HG03066 (cell line): ENCODE measurements around the gene PKHD1.

Experiments
- ATAC-seq: cut with Tn5 transposase; IDR thresholded peaks from one replicate; pipeline ENCODE4 v1.9.1; 2021; ENCODE audit warnings: low read depth; ENCODE audit not compliant: unreplicated experiment

Gene PKHD1

DNA sequence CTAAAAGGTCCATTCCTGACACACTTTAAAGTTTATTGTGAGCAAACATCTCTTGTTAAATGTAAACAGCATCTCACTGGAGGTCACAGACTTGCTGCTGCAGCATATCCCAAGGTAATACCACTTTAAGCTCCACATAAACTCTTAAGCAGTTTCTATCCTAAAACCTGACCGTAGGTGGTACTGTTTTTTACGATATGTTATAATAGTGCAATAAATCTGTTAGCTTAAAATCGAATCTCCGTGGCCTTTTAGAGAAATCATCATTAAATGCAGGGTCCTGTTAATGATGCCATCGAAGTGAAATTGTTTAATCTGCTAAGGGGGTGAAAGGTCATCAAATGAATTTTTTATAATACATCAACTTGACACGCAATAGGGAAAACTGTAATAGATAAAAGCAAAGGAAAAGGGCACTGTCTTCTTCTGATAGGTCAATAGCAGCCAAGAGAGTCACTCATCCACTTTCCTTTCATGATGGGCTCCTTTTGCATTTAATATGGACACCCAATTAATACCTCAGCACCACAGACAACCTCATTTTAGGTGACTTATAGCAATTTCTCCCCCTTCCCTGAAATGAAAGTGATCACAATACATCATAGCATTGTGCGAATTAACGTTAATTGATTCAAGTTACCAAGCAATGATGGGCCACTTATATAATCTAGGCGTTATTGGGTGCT is 436.1 kb downstream of the PKHD1 start:
- ATAC-seq, result no peak

DNA sequence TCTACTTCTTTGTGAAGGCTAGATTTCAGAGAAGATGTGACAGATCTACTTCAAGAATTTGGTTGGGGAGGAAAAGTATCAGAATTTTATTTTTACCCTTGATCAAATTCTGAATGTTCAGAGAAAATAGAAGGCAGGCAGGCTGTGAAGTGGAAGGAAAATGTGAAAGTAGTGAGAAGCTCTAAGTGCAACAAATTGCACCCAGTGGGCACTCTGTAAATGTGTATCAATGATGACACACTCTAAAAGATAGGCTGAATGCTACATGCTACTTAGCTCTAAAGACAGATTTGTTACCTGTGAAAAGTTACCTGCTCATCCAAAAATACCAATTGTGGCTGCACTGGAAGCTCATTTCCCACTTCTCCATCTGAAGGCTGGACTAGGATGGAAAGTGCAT is 438.6 kb downstream of the PKHD1 start:
- no peak for ATAC-seq

DNA sequence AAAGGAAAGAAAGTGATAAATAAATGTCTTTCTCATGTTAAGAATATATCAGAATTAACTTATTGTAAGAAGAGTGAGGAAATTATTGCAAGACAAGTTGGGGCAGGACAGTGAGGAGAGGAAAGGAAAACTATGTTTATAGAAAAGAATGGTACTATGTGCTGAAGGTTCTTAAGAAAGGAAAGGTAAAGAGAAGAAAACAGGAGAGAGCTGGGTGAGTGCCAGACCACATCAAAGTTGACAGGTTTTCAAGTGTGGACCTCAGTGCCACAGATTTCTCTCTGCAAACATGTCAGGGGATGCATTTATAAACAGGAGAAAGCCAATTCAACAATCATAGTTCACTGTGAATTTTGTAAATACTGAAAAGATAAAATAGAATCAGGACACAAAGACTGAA is 439.2 kb downstream of the PKHD1 start:
- ATAC-seq, result no peak

DNA sequence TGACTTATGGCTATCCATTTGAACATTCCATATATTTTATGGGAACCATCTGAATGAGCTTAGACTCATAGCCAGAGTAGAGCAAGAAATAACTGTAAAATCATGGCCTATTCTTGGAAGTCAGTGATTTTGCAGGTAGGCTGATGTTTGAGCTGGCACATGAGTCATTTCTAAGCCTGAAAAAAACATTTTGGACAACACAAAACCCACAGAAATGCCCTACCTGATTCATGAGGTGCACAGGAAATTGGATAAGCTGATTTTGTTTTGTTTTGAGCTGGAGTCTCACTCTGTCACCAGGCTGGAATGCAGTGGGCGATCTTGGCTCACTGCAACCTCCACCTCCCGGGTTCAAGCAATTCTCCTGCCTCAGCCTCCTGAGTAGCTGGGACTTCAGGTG is 443.0 kb downstream of the PKHD1 start:
- ATAC-seq, result no peak

DNA sequence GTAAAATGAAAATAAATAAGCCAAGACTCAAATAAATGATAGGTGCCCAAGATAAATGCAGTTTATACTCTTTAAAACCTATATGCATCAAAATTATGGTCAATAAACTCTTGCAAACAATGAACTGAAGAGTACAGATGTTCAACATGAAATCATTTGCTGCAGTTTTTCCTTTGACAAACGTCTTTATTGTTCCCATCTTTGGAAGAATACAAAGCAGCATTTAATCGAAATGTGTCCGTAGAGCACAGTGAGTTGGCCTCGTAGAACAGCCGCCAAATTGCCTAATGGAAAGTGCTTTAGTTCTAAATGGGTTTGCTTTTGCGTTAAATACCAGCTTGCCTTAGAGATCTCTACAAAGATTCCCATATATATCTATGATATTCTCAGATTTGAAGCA is 447.4 kb downstream of the PKHD1 start:
- ATAC-seq, result no peak

DNA sequence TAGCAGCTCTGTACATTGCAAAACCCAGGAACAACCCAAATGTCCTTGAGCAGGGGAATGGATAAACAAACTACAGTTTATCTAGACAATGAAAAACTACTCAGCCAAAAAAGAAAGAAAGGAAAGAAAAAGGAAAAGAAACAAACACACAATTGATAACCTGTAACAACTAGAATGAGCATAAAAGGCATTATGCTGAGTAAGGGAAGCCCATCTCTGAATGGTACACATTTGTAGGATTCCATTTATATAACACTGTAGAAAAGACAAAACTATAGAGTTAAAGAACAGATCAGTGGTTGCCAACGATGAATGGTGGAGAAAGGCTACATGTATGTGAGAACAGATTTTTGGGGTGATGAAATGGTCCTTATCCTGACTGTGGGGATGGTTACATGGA is 454.0 kb downstream of the PKHD1 start:
- ATAC-seq, result no peak

DNA sequence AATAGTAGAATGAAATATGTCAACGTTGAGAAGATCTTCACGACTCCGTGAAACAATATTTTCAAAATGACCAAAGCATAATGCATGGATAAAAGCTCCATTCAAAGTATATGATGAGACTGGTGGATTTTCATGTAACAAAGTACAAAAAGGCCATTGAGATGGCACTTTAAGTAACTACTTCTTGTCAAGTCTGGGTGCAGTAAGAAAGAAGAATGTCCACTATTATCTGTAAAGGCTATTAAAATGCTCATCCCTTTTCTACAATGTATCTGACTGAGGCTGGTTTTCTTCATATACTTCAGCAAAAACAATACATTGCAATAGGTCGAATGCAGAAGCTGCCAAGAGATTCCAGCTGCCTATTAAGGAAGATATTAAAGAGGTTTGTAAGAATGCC is 457.4 kb downstream of the PKHD1 start:
- ATAC-seq, result no peak

DNA sequence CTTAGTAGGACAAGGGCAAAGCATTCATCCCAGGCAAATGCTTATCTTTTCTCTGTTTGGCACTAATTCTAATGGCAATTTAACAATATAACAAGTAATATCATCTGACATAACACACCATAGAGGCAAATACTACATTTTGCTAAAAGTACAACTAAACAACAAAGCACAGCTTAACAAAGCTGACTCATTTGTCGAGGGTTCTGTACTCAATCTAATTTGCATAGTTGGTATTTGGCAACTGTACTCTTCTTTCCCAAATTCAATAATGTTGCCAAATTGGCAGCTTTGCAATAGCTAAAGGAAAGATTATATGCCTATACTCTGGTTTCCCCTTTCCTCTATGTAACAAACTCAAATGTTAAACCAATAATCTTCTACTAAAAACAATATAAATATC is 461.0 kb downstream of the PKHD1 start:
- ATAC-seq, result no peak

DNA sequence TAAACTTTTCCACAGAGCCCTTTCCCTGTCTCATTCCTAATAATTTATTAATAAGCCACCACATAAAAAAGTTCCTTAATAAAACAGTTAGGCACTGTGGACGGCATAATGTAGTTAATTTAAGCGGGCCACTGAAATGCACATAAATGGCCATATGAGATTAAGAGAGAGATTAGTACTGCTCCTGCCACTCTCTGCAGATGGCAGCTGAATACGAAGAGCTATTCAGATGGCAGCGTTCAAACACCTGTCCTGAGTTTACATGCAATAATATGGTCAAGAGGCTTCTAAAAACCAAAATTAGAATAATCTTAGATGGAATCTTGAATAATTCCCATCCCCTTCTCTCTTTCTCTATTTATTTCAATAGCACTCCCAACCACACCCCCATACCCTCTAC is 461.8 kb downstream of the PKHD1 start:
- ATAC-seq, result no peak

DNA sequence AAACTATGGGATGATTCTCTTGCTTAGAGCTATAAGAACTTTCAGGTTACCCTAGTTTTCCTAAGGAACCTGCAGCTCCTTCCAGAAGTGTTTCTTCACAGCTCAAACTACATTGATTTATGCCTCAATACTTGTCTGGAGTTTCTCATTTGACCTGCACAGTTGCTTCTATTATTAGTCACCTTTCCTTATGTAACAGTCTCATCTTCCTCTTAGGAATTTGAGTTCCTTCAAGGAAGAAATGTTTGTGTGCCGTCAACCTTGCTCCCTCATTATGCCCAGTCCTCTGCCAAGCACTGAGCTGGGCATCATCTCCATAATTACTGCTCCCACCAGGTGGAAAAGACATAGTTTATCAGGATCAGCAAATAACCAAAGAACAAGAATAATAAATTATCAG is 466.4 kb downstream of the PKHD1 start:
- no peak for ATAC-seq

DNA sequence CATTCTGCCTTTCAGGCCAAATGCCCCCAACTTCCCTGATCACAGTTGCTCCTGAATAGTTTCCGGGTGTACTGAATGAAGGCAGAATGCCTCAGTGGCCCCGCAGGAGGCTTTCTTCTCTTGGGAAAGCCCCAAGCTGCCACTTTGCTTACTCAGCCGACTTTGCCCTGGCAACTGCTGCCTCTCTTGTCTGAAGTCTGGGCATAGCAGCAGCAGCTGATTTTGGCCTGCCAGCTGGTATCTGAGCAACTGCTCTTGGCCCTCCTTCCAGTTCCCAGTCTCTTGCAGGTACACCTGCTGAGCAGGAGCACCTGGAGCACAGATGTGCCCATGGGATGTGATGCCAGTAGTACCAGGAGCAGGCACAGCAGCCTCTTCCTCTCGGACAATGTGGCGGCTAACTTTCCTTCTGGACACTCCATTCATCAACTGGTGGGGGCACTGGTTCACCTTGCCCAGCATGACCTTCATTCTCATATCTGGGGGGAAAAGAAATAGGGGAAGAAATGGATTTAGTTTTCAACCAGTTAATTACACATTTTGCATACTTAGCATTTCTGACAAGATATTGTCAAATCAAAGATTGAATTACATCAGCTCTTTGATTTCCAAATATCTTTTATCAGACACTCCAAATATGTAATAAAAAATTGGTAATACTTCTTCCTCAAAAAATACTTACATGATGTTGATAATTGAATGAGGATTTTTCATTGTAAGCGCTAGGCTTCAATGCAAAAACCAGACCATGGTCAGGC is 468.2 kb downstream of the PKHD1 start:
- ATAC-seq, result no peak

DNA sequence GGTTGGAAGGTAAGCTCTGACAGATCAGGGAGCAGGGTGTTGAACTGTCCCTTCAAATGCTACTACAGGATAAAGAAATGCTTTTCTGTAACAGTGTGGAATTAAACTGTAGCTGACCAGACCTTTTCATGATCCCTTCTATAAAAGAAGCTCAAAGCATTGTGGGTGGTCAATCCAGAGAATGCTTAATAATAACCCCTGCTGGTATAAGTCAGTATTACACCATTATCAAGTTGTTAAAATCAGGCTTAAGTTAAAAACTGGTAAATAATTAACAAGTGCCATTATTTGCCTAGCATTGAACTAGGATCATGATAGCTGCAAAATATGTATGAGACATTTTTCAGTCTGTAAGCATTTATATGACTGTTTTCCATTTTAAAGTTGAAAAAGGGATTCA is 468.9 kb downstream of the PKHD1 start:
- ATAC-seq, result no peak

DNA sequence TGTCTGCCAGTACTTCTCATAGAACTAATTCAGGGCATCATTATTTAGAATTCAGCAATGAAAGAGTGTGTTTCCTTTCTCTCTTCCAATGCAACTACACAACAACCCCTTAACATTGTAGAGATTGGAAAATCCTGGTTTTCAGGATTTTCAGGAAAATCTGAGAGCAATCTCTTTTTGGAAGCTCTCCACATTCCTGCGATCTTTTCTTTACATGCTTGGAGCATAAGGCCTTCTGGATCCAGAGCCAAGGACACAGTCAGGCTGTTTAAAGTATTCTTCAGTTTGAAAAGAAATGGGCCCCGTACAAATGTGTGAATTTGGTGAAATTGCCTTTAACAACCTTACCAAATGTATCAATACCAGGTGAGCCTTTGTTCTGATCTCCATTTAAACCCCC is 469.7 kb downstream of the PKHD1 start:
- no peak for ATAC-seq

DNA sequence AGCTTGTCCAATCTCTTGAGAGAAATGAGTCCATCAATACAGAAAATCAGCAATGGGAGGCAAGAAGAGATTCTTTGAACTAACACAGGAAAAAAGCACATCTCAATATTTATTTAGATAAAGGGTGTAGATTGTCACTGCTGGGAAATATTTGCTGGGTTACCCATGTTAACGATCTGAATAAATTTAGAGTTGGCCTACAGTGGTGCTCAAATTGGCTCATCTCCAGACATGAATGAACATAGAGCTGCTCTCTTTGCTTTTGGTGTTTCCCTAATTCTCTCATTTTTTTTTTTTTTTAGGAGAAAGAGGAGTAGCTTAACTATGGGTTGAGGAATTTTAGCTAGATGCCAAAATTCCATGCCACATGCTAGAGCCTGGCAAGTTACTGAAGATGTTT is 471.2 kb downstream of the PKHD1 start:
- ATAC-seq, result no peak

DNA sequence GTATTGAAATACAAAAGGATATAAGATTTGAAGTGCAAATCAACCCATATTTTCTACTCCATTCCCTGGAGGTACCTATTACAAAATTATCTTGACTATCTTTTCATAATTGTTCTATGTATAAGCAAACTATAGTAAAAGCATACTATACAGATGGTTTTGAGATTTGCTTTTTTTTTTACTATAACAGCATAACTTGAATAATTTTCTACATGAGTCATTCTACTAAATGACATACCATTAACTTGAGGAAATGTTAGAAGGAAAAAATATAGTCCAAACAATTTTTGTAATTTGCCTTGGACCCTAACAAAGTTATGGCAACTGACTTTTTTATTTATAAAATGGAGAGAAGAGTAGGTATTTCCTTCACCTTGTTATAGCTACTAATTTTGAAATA is 472.7 kb downstream of the PKHD1 start:
- no peak for ATAC-seq

DNA sequence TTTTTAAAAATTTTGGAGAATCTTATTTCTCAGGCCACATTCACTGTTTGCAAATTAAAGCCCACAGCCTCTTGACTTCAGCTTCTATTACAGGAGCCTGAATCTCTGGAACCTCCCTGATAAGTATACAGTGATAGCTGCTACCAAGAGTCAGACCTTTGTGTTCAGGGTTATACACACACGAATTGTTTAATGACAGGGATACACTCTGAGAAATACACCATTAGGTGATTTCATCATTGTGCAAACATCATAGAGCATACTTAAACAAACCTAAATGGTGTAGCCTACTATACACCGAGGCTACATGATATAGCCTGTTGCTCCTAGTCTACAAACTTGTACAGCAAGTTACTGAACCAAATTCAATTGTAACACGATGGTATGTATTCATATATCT is 473.9 kb downstream of the PKHD1 start:
- no peak for ATAC-seq

DNA sequence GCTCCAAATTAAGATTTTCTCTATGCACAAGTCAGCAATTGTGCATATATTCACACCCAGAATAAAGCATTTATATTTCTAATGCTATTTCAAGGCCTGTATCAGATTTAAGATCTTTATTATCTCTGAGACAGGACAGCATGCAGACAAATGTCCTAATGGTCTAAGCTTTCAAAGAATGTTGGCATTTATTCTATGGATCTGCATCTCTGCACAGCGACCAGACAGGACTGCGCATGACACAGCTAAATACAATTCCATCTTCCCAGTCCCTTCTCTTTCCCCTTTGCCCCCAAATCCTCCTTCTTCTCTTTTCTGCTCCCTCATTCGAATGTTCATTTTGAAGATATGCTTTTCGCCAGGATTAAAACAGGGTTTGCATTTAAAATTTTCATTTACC is 478.5 kb downstream of the PKHD1 start:
- no peak for ATAC-seq

DNA sequence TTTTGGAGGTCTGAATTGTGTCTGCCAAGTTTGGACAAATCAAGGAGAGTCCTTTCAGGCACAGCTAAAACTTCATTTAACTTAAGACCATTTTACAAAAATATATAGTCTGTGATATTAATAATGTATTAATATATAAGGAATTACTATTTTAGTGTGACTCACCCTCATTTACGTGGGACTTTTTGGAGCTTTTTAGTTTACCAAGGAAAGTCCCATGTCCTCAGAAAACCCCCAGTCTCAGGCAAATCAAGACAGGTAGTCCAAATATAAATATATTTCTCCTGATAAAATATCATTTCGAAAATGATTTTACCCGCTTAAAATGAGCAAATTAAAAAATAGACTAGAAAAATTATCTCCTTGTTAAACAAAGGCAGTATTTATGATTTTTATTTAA is 479.0 kb downstream of the PKHD1 start:
- ATAC-seq, result no peak

DNA sequence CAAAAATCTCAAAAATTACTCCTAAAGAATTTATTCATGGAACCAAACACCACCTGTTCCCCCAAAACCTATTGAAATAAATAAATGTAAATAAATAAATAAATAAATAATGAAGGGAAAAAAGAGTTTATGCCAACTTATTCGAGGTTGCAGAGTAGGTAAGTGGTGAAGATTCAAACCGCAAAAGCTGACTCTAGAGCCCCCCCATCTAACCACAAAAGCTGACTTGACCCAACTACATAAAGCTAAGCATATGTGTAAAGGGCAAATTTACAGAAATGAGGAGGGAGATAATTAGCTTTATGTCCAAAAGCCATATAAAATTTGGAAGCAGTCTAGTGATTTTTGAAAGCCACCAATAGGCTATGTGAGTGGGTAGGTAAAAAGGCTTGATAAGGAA is 486.9 kb downstream of the PKHD1 start:
- no peak for ATAC-seq

DNA sequence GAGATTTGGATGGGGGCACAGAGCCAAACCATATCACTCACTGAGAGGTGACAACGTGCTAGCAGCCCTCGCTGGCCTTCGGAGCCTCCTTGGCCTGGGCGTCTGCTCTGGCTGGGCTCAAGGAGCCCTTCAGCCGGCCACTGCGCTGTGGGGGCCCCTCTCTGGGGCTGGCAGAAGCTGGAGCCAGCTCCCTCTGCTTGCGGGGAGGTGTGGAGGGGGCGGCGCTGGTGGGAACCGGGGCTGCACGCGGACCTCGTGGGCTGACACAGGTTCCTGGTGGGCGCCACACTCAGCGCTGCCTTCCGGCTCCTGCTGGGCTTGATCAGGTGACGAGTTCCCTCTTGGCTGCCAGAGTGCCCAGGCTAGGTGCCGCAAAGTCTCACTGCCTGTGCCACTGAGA is 489.2 kb downstream of the PKHD1 start:
- ATAC-seq, result no peak

DNA sequence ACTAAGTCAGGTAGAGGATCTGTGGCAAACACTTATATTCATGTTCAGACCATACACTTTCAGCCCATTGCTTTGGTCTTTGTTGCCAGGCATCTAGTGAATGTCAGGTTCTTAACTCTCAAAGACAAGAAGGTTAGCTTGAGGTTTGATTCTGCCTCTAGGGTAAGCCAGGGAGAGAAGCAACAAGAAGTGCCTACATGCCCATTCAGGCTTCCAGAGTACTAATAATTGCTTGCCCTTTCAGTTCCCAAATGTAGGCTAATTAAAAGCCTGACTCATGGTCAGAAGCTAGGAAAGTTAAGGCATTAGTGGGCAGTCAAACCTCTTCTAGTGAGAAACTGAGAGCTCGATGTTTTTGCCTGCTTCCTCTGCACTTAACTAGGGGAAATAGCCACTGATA is 492.4 kb downstream of the PKHD1 start:
- ATAC-seq, result no peak

DNA sequence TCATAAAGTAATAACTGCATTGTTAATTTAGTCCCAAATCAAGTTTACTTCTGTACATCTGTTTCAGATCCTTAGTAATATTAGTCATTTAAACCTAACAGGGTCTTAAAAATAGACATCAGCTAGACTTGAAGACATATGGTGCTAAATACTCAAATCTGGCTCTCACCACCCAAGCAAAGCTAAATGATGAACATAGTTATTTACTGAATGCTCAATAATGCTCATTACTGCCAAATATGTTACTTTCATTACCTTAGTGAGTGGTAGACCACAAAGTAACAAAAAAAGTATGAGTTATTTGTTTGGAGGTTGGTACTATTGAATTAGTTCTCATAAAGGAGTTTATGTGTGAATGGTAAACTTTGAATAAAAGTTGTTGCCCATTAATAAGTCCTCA is 502.1 kb downstream of the PKHD1 start:
- no peak for ATAC-seq

DNA sequence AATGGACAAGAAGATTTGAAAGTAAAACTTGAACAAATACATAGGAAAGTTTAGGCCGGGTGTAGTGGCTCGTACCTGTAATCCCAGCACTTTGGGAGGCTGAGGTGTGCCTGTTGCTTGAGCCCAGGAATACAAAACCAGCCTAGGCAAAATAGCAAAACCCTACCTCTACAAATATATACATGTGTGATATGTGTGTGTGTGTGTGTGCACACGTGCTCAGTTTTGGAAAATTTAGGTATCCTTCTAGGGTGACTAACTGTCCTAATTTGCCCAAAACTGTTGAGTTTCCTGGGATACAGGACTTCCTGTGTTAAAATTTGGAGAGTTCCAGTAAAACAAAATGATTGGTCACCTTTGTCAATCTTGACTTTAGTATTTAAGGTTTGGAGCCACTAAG is 503.2 kb downstream of the PKHD1 start:
- no peak for ATAC-seq
